AG09309 (cell line): ENCODE data around the gene TCF19.
"Not testable (repeated sequence)": the region's sequence is repeated elsewhere in the genome, so short reads cannot be mapped to it uniquely, and the experiment has no call there.

Experiments used
- DNase-seq: peaks from one replicate; pipeline ENCODE4 v3.0.0-alpha.2; 2010; ENCODE audit warnings: low read depth
- H3K4me3 ChIP-seq: 2 replicates; pipeline ENCODE4 v1.5.1; 2011; ENCODE audit warnings: mild to moderate bottlenecking, low read depth, low read length, moderate library complexity; ENCODE audit not compliant: control insufficient read depth
- CTCF ChIP-seq: IDR thresholded peaks from 2 replicates; pipeline ENCODE4 v1.5.1; 2011; ENCODE audit warnings: mild to moderate bottlenecking, low read depth, low read length, inconsistent platforms; ENCODE audit not compliant: insufficient read depth, control insufficient read depth; ENCODE audit errors: missing control alignments

The TCF19 gene

DNA sequence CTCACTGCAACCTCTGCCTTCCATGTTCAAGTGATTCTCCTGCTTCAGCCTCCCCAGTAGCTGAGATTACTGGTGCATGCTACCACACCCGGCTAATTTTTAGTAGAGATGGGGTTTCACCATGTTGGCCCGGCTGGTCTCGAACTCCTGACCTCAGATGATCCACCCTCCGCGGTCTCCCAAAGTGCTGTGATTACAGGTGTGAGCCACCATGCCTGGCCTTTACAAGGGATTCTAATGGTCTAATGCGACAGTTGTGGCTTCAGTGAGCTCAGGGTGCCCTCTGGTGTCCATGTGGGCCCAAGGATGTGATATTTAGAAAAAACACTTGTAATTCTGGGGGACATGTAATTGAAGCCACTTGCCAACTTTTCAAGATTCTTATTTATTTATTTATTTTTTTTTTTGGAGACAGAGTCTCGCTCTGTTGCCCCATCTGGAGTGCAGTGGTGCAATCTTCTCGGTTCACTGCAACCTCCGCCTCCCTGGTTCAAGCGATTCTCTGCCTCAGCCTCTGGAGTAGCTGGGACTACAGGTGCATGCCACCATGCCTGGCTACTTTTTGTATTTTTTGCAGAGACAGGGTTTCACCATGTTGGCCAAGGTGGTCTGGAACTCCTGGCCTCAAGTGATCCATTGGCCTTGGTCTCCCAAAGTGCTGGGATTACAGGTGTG lies 34.2 kb downstream of the TCF19 start:
- TF ChIP-seq CTCF: peak; percentile 77
- DNase-seq, H3K4me3 ChIP-seq: not testable (repeated sequence)

DNA sequence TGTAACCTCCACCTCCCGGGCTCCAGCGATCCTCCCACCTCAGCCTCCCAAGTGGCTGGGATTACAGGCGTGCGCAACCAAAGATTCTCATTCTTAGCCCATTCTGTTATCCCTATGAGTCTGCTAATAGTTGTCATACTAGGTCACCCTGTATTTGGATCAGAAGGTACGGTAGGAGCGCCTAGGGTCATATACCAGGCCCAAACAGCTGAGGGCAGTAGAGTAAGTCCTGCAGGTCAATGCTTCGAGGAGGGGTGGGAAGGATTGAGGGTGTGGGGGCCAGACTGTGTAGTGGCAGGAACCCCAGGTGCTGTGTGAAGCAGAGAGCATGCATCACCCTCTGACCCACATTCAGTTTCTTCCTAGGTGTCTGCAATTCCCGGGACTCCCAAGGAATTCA lies 34.8 kb downstream of the TCF19 start:
- DNase-seq: no peak
- TF ChIP-seq CTCF: no peak
- no peak overlapping the region for H3K4me3 ChIP-seq

DNA sequence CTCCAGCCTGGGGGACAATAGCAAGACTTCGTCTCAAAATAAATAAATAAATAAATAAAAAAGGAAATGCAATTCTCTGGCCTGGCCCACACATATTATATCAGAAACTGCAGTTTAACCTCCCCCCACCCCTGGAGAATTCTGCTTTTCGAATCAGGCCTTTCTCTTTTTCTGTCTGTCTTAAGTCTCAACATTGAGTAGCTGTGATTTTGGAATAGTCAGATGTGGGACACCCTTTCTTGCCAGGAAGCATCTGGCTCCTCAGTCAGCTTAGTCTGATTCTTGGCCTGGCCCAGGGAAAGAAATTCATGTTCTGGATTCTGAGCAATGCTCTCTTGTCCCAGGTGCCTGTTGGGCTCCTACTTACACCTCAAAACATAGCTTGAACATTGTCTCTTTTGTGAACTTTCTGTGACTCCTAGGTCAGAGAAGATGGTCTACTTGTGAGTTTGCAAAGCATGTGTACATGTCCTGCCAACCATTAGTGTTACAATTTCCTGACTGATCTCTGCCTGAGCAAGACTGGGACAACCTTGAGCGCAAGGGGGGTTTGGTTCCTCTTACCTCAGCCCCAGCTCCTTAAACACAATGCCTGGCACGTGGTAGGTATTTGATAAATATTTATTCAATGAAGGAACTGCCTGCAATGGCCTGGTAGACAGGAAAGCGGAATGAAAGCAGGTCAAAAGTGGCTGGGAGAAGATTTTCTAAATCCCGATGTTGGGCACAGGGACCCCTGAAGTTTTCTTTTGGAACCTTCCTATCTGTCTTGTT lies 35.9 kb downstream of the TCF19 start:
- H3K4me3 ChIP-seq: no peak overlapping the region
- no peak for DNase-seq
- TF ChIP-seq CTCF: no peak

- not testable (repeated sequence) for DNase-seq, H3K4me3 ChIP-seq
Measured at GRCh38 chr6:31195308-31195979, 37.1 kb downstream of the TCF19 start.

DNA sequence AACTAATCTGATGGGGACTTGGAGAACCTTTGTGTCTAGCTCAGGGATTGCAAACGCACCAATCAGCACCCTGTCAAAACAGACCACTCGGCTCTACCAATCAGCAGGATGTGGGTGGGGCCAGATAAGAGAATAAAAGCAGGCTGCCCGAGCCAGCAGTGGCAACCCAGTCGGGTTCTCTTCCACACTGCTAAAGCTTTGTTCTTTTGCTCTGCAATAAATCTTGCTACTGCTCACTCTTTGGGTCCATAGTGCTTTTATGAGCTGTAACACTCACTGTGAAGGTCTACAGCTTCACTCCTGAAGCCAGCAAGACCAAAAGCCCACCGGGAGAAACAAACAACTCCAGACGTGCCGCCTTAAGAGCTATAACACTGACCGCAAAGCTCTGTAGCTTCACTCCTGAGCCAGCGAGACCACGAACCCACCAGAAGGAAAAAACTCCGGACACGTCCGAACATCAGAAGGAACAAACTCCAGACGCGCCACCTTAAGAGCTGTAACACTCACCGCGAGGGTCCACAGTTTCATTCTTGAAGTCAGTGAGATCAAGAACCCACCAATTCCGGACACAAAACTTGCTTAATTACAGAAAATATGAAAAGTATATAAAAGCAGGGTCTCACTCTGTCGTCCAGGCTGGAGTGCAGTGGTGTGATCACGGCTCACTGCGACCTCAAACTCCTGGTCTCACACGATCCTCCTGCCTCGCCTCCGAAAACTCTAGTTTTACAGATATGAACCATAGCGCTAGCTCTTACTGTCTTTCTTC lies 38.0 kb downstream of the TCF19 start:
- H3K4me3 ChIP-seq, DNase-seq: not testable (repeated sequence)

GRCh38 chr6:31197559-31198305 lies 39.3 kb downstream of the TCF19 start:
- H3K4me3 ChIP-seq: peak overlapping the region; percentile 70
- TF ChIP-seq CTCF: no peak
- no peak for DNase-seq

- DNase-seq, H3K4me3 ChIP-seq: not testable (repeated sequence)
Measured at GRCh38 chr6:31199105-31199452, 40.7 kb downstream of the TCF19 start.
